ENCODE results near the gene NLGN2. TPM values are rescaled to one million over a fixed set of nuclear protein-coding genes. Genes with fewer than 3 reads are reported as not detected.
"Not testable (repeated sequence)": the region's sequence is repeated elsewhere in the genome, so short reads cannot be mapped to it uniquely, and the experiment has no call there.

Gene NLGN2
- polyA plus RNA-seq (ENCODE audit: insufficient read length in 12 of 12): 10 to 100 TPM in 11 of 12 donors, not detected in 1; 17.0 to 37.6 (median 24.5) TPM
- long read RNA-seq, donor 1, full-length matches to known transcripts: 3 of 3 reads
- long read RNA-seq, donor 1, partial matches to known transcripts: 0 of 3 reads
- long read RNA-seq, donor 1, other reads (novel, unspliced or antisense): 0 of 3 reads
- long read RNA-seq, donor 2: 0 reads
- long read RNA-seq, donor 3, full-length matches to known transcripts: 1 of 1 reads
- long read RNA-seq, donor 3, partial matches to known transcripts: 0 of 1 reads
- long read RNA-seq, donor 3, other reads (novel, unspliced or antisense): 0 of 1 reads
- long read RNA-seq, donor 4, full-length matches to known transcripts: 4 of 23 reads
- long read RNA-seq, donor 4, partial matches to known transcripts: 19 of 23 reads
- long read RNA-seq, donor 4, other reads (novel, unspliced or antisense): 0 of 23 reads
- long read RNA-seq, donor 5: 0 reads
- long read RNA-seq, donor 6, full-length matches to known transcripts: 1 of 1 reads
- long read RNA-seq, donor 6, partial matches to known transcripts: 0 of 1 reads
- long read RNA-seq, donor 6, other reads (novel, unspliced or antisense): 0 of 1 reads
- long read RNA-seq, donor 7, full-length matches to known transcripts: 1 of 1 reads
- long read RNA-seq, donor 7, partial matches to known transcripts: 0 of 1 reads
- long read RNA-seq, donor 7, other reads (novel, unspliced or antisense): 0 of 1 reads
- long read RNA-seq, donor 8, full-length matches to known transcripts: 8 of 8 reads
- long read RNA-seq, donor 8, partial matches to known transcripts: 0 of 8 reads
- long read RNA-seq, donor 8, other reads (novel, unspliced or antisense): 0 of 8 reads
- long read RNA-seq, donor 9: 0 reads
- long read RNA-seq, donor 10, full-length matches to known transcripts: 3 of 3 reads
- long read RNA-seq, donor 10, partial matches to known transcripts: 0 of 3 reads
- long read RNA-seq, donor 10, other reads (novel, unspliced or antisense): 0 of 3 reads
- long read RNA-seq, donor 11, full-length matches to known transcripts: 1 of 9 reads
- long read RNA-seq, donor 11, partial matches to known transcripts: 8 of 9 reads
- long read RNA-seq, donor 11, other reads (novel, unspliced or antisense): 0 of 9 reads

- no peak for DNase-seq
These were observed at the start of gene NLGN2 for GRCh38 chr17:7407485-7408251. NLGN2 (plus strand) TSS chr17:7407845; CDS start chr17:7408256, 411 bp downstream.

GRCh38 chr17:7361906-7362305 lies 45.7 kb upstream of the NLGN2 start:
- no peak for DNase-seq

- DNase-seq: no peak
These were observed 44.3 kb upstream of the NLGN2 start for GRCh38 chr17:7363311-7363710.

- not testable (repeated sequence) for DNase-seq
These were observed 41.7 kb upstream of the NLGN2 start for GRCh38 chr17:7365963-7366362.

- no peak for DNase-seq
These were observed 40.6 kb upstream of the NLGN2 start for GRCh38 chr17:7367083-7367482.

- no peak for DNase-seq
These were observed 39.6 kb upstream of the NLGN2 start for GRCh38 chr17:7367918-7368598.

GRCh38 chr17:7368599-7368994 lies 39.0 kb upstream of the NLGN2 start:
- DNase-seq: not testable (repeated sequence)

GRCh38 chr17:7369825-7370224 lies 37.8 kb upstream of the NLGN2 start:
- DNase-seq: no peak

- no peak for DNase-seq
These were observed 36.8 kb upstream of the NLGN2 start for GRCh38 chr17:7370853-7371252.

- no peak for DNase-seq
These were observed 33.3 kb upstream of the NLGN2 start for GRCh38 chr17:7374353-7374752.

- no peak for DNase-seq
These were observed 28.5 kb upstream of the NLGN2 start for GRCh38 chr17:7379134-7379533.

GRCh38 chr17:7380321-7380720 lies 27.3 kb upstream of the NLGN2 start:
- no peak for DNase-seq

GRCh38 chr17:7380855-7381683 lies 26.6 kb upstream of the NLGN2 start, which contains the start of gene TNK1:
TNK1 (plus strand) TSS chr17:7381089; CDS start chr17:7382927, 1,838 bp downstream.
- no peak for DNase-seq

GRCh38 chr17:7382901-7383300 lies 24.7 kb upstream of the NLGN2 start:
- DNase-seq: no peak

GRCh38 chr17:7383371-7383741 lies 24.3 kb upstream of the NLGN2 start:
- no peak for DNase-seq

GRCh38 chr17:7383742-7384488 lies 23.7 kb upstream of the NLGN2 start:
- no peak for DNase-seq

GRCh38 chr17:7384489-7385081 lies 23.1 kb upstream of the NLGN2 start:
- DNase-seq: no peak

GRCh38 chr17:7388856-7389255 lies 18.8 kb upstream of the NLGN2 start:
- DNase-seq: no peak

Data from muscle of arm (tissue), 14 donors.